H4 (cell line): Measurements from ENCODE around the gene MAMLD1. TPM values are rescaled to one million over a fixed set of nuclear protein-coding genes. Genes with fewer than 3 reads are reported as not detected.
A peak's percentile ranks its signal among the peaks of the same experiment; 100 is the strongest.

Experiments
- DNase-seq: peaks from one replicate; pipeline ENCODE4 v3.0.0-alpha.2; 2015; ENCODE audit warnings: low spot score
- total RNA-seq: library from RNA; depleted of rRNA; stranded (reverse); fragments of >200 nt; shearing (Covaris generic); gene quantifications from 2 replicates; pipeline ENCODE4 v1.2.3, GENCODE V29; 2014

MAMLD1 gene
- total RNA-seq, 1 experiment from 2014 or later: 0.35 TPM

GRCh38 chrX:150459196-150459595 is 96.1 kb downstream of the MAMLD1 start:
- no peak for DNase-seq

GRCh38 chrX:150460063-150460462 is 96.9 kb downstream of the MAMLD1 start:
- no peak for DNase-seq

GRCh38 chrX:150460781-150461180 is 97.7 kb downstream of the MAMLD1 start:
- DNase-seq: no peak

- DNase-seq: no peak
Observed at GRCh38 chrX:150463566-150463965, 100.4 kb downstream of the MAMLD1 start.

- DNase-seq: no peak
Observed at GRCh38 chrX:150464001-150464400, 100.9 kb downstream of the MAMLD1 start.

- no peak for DNase-seq
Observed at GRCh38 chrX:150465326-150465725, 102.2 kb downstream of the MAMLD1 start.

GRCh38 chrX:150465881-150466775 is 103.0 kb downstream of the MAMLD1 start:
- DNase-seq: no peak

GRCh38 chrX:150472306-150472705 is 109.2 kb downstream of the MAMLD1 start:
- DNase-seq: no peak

- no peak for DNase-seq
Observed at GRCh38 chrX:150473371-150473770, 110.3 kb downstream of the MAMLD1 start.

- no peak for DNase-seq
Observed at GRCh38 chrX:150475461-150475860, 112.3 kb downstream of the MAMLD1 start.

- peak; percentile 30 for DNase-seq
Observed at GRCh38 chrX:150476164-150476699, 113.1 kb downstream of the MAMLD1 start.

- DNase-seq: no peak
Observed at GRCh38 chrX:150477371-150477770, 114.3 kb downstream of the MAMLD1 start.

- DNase-seq: no peak
Observed at GRCh38 chrX:150478496-150479492, 115.7 kb downstream of the MAMLD1 start.

- DNase-seq: peak; percentile 19
Observed at GRCh38 chrX:150482537-150483206, 119.6 kb downstream of the MAMLD1 start.

GRCh38 chrX:150483356-150483985 is 120.4 kb downstream of the MAMLD1 start:
- no peak for DNase-seq

- DNase-seq: peak; percentile 35
Observed at GRCh38 chrX:150486011-150486410, 122.9 kb downstream of the MAMLD1 start.

- DNase-seq: no peak
Observed at GRCh38 chrX:150487369-150488094, 124.4 kb downstream of the MAMLD1 start.

- no peak for DNase-seq
Observed at GRCh38 chrX:150489359-150490015, 126.4 kb downstream of the MAMLD1 start.

GRCh38 chrX:150495496-150495895 is 132.4 kb downstream of the MAMLD1 start:
- DNase-seq: no peak

- no peak for DNase-seq
Observed at GRCh38 chrX:150499240-150499639, 136.1 kb downstream of the MAMLD1 start.
